ENCODE results near the gene RHOJ.

The RHOJ gene

GRCh38 chr14:63180011-63180410 lies 24.2 kb upstream of the RHOJ start:
- H3K36me3 ChIP-seq (ENCODE audit: insufficient read depth, low read length): no peaks in the 10 kb centered on the region
- H3K9me3 ChIP-seq (replicated peaks; ENCODE audit: low read length): no peaks in the 10 kb centered on the region
- H3K4me1 ChIP-seq (ENCODE audit: control insufficient read depth, insufficient read depth, low read length): no peaks in the 10 kb centered on the region
- no peak overlapping the region for H3K4me3 ChIP-seq (ENCODE audit: low read length)
- no peak overlapping the region for H3K4me2 ChIP-seq (ENCODE audit: low read length)
- H3K9ac ChIP-seq (ENCODE audit: low read depth, low read length): no peak overlapping the region
- H3K27me3 ChIP-seq (ENCODE audit: control insufficient read depth, insufficient read depth, low read length): peaks cover 20% of the 10 kb centered on the region

DNA sequence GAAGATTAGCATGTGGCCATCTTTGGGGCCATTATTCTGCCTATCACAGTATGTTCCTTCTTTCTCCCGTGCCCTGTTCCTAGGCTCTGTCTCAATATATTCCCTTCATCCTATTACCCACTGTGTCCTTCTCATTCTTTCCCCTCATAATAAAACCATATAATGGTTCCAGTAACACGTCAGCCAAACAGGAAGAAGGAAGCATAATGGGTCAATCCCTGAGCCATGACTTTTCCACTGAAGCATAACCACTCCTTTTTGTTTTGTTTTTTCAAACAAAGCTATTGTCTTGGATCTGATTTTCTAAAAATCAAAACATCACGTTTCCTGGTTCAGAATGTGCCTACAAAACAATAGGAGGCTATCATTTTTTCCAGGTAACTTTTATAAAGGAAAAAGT lies 21.3 kb upstream of the RHOJ start:
- H3K4me1 ChIP-seq (ENCODE audit: control insufficient read depth, insufficient read depth, low read length): peaks cover 12% of the 10 kb centered on the region
- no peaks in the 10 kb centered on the region for H3K27me3 ChIP-seq (ENCODE audit: control insufficient read depth, insufficient read depth, low read length)
- no peaks in the 10 kb centered on the region for H3K36me3 ChIP-seq (ENCODE audit: insufficient read depth, low read length)
- no peak overlapping the region for H3K4me2 ChIP-seq (ENCODE audit: low read length)
- H3K9ac ChIP-seq (ENCODE audit: low read depth, low read length): no peak overlapping the region
- no peak overlapping the region for H3K4me3 ChIP-seq (ENCODE audit: low read length)
- no peaks in the 10 kb centered on the region for H3K9me3 ChIP-seq (replicated peaks; ENCODE audit: low read length)

DNA sequence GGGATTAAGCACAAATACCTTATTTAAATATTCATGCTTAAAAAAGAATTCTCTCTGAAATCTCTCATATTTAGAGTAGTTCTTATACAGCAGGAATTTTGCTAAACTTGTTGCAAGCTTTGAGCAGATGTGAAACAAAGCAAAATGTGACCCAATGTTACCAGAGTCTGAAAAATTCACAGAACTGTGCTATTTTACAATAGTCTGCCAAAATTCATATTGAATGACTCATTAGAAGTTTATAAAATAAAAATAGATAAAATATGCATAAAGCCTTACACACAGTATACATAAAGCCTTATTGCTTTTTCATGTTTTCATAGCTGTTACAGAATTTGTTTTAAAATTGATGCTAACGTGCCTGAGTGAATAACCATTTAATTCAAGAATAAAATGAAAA lies 17.8 kb upstream of the RHOJ start:
- peaks cover 12% of the 10 kb centered on the region for H3K4me1 ChIP-seq (ENCODE audit: control insufficient read depth, insufficient read depth, low read length)
- no peak overlapping the region for H3K4me3 ChIP-seq (ENCODE audit: low read length)
- no peak overlapping the region for H3K4me2 ChIP-seq (ENCODE audit: low read length)
- H3K9me3 ChIP-seq (replicated peaks; ENCODE audit: low read length): no peaks in the 10 kb centered on the region
- no peaks in the 10 kb centered on the region for H3K27me3 ChIP-seq (ENCODE audit: control insufficient read depth, insufficient read depth, low read length)
- H3K36me3 ChIP-seq (ENCODE audit: insufficient read depth, low read length): no peaks in the 10 kb centered on the region
- no peak overlapping the region for H3K9ac ChIP-seq (ENCODE audit: low read depth, low read length)

DNA sequence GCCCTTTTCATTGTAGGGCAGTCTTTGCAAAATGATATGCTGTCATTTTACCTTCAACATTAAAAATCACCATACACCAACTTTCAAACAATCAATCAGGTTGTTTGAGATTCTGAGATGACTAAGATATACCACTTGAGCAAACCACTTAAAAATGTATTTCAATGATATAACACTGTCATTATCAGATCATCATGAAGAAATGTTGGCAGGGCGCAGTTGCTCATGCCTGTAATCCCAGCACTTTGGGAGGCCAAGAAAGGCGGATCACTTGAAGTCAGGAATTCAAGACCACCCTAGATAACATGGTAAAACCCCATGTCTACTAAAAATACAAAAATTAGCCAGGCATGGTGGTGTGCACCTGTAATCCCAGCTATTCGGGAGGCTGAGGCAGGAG lies 13.0 kb upstream of the RHOJ start:
- H3K9me3 ChIP-seq (replicated peaks; ENCODE audit: low read length): no peaks in the 10 kb centered on the region
- H3K27me3 ChIP-seq (ENCODE audit: control insufficient read depth, insufficient read depth, low read length): no peaks in the 10 kb centered on the region
- H3K36me3 ChIP-seq (ENCODE audit: insufficient read depth, low read length): no peaks in the 10 kb centered on the region
- no peak overlapping the region for H3K4me2 ChIP-seq (ENCODE audit: low read length)
- peaks cover 9% of the 10 kb centered on the region for H3K4me1 ChIP-seq (ENCODE audit: control insufficient read depth, insufficient read depth, low read length)
- H3K9ac ChIP-seq (ENCODE audit: low read depth, low read length): no peak overlapping the region
- no peak overlapping the region for H3K4me3 ChIP-seq (ENCODE audit: low read length)

DNA sequence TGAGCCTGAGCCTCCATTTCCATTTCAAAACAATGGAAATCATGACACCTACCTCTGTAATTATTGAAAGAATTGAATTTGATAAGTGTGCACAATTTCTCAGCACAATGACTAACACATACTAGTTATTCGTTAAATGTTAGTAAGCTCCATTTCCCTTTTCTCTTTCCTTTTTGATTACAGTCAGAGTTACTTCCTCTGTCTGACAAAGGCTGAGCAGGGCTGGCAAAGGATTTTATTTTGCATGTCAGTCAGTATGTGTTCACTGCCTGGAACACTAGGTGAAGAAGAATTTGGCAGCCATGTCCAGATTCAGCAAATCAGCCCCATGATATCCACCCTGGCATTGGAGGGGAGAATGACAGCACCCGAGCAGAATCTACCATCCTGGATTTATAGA lies 12.2 kb upstream of the RHOJ start:
- H3K4me1 ChIP-seq (ENCODE audit: control insufficient read depth, insufficient read depth, low read length): peaks cover 2% of the 10 kb centered on the region
- no peak overlapping the region for H3K4me2 ChIP-seq (ENCODE audit: low read length)
- H3K4me3 ChIP-seq (ENCODE audit: low read length): no peak overlapping the region
- H3K9me3 ChIP-seq (replicated peaks; ENCODE audit: low read length): no peaks in the 10 kb centered on the region
- H3K36me3 ChIP-seq (ENCODE audit: insufficient read depth, low read length): no peaks in the 10 kb centered on the region
- H3K27me3 ChIP-seq (ENCODE audit: control insufficient read depth, insufficient read depth, low read length): no peaks in the 10 kb centered on the region
- H3K9ac ChIP-seq (ENCODE audit: low read depth, low read length): no peak overlapping the region

GRCh38 chr14:63193236-63193635 lies 11.0 kb upstream of the RHOJ start:
- no peak overlapping the region for H3K4me3 ChIP-seq (ENCODE audit: low read length)
- H3K9ac ChIP-seq (ENCODE audit: low read depth, low read length): no peak overlapping the region
- H3K36me3 ChIP-seq (ENCODE audit: insufficient read depth, low read length): no peaks in the 10 kb centered on the region
- H3K9me3 ChIP-seq (replicated peaks; ENCODE audit: low read length): no peaks in the 10 kb centered on the region
- no peaks in the 10 kb centered on the region for H3K27me3 ChIP-seq (ENCODE audit: control insufficient read depth, insufficient read depth, low read length)
- no peak overlapping the region for H3K4me2 ChIP-seq (ENCODE audit: low read length)
- no peaks in the 10 kb centered on the region for H3K4me1 ChIP-seq (ENCODE audit: control insufficient read depth, insufficient read depth, low read length)

DNA sequence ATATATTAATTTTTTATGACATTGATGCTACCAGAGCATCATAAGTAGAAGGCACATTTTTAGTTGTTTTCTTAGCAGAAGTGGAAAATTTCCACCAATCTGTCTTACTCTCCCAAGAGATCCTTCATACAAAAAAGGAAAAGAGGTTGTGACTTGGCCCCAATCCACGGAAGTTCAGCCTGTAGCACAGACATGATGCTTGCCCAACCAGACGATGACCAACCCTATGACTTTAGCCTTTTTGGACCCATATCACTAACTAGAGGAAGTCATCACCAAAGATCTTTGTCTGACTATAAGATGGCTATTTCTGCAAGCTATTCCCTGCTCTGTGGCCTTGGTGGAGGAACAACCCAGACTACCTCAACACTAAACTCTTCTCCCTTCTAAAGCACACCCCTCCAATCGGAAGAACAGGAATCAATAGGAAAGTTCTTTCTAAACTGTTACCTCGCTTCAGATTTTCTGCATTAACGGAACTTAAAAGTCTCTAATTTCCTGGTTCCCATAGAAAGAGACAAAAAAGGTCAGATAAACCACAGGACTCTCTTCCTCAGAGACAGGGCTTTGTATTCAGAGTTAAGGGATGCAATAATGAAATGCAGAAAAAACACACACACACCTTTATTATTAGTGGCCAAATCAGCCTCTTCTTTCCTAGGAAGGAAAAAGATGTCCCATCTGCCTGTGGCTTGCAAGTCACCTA lies 4.1 kb upstream of the RHOJ start:
- Histone ChIP-seq H3K4me3 (ENCODE audit: low read length) (no peak overlapping the region), H3K27me3 (ENCODE audit: control insufficient read depth, insufficient read depth, low read length) (no peaks in the 10 kb centered on the region)

DNA sequence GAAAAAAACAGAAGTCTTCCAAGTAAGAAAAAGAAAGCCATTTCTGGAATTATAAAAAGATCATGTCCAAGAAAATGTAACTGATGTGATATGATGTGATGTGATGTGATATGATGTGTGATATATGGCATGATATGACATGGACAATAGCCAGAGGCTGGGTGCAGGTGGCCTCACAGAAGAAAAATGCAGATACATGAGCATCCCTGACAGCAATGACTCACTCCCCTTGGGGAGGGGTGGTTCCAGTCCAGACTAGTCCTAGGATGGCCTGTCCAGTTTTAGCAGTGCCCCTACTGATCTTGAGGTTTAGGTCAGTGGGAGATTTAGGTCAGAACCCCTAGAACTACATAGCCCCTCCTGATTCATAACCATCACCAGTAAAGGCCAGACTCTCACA lies 3.5 kb upstream of the RHOJ start:
- no peaks in the 10 kb centered on the region for H3K27me3 ChIP-seq (ENCODE audit: control insufficient read depth, insufficient read depth, low read length)
- H3K9me3 ChIP-seq (replicated peaks; ENCODE audit: low read length): no peaks in the 10 kb centered on the region
- H3K4me1 ChIP-seq (ENCODE audit: control insufficient read depth, insufficient read depth, low read length): peaks cover 18% of the 10 kb centered on the region
- no peak overlapping the region for H3K4me2 ChIP-seq (ENCODE audit: low read length)
- no peaks in the 10 kb centered on the region for H3K36me3 ChIP-seq (ENCODE audit: insufficient read depth, low read length)
- no peak overlapping the region for H3K4me3 ChIP-seq (ENCODE audit: low read length)
- no peak overlapping the region for H3K9ac ChIP-seq (ENCODE audit: low read depth, low read length)

More for the DNA sequence above, 4.1 kb upstream of the RHOJ start:
- H3K4me1 ChIP-seq (ENCODE audit: control insufficient read depth, insufficient read depth, low read length): peaks cover 18% of the 10 kb centered on the region
- H3K9me3 ChIP-seq (replicated peaks; ENCODE audit: low read length): no peaks in the 10 kb centered on the region
- H3K9ac ChIP-seq (ENCODE audit: low read depth, low read length): no peak overlapping the region
- no peaks in the 10 kb centered on the region for H3K36me3 ChIP-seq (ENCODE audit: insufficient read depth, low read length)
- no peak overlapping the region for H3K4me2 ChIP-seq (ENCODE audit: low read length)

GRCh38 chr14:63203015-63203414 lies 1.2 kb upstream of the RHOJ start:
- Histone ChIP-seq H3K4me1 (ENCODE audit: control insufficient read depth, insufficient read depth, low read length) (peaks cover 18% of the 10 kb centered on the region), H3K9me3 (replicated peaks; ENCODE audit: low read length) (no peaks in the 10 kb centered on the region), H3K4me3 (ENCODE audit: low read length) (no peak overlapping the region), H3K9ac (ENCODE audit: low read depth, low read length) (no peak overlapping the region), H3K36me3 (ENCODE audit: insufficient read depth, low read length) (no peaks in the 10 kb centered on the region), H3K27me3 (ENCODE audit: control insufficient read depth, insufficient read depth, low read length) (no peaks in the 10 kb centered on the region), H3K4me2 (ENCODE audit: low read length) (peak overlapping the region; percentile 83)

GRCh38 chr14:63203618-63204406 lies 431 bp upstream of the RHOJ start:
- Histone ChIP-seq H3K4me2 (ENCODE audit: low read length) (peak overlapping the region; percentile 83), H3K4me3 (ENCODE audit: low read length) (peak overlapping the region; percentile 54), H3K9me3 (replicated peaks; ENCODE audit: low read length) (no peaks in the 10 kb centered on the region), H3K4me1 (ENCODE audit: control insufficient read depth, insufficient read depth, low read length) (peaks cover 18% of the 10 kb centered on the region), H3K36me3 (ENCODE audit: insufficient read depth, low read length) (no peaks in the 10 kb centered on the region), H3K27me3 (ENCODE audit: control insufficient read depth, insufficient read depth, low read length) (peaks cover 2% of the 10 kb centered on the region), H3K9ac (ENCODE audit: low read depth, low read length) (peak overlapping the region; percentile 66)

- Histone ChIP-seq H3K9me3 (replicated peaks; ENCODE audit: low read length) (no peaks in the 10 kb centered on the region), H3K9ac (ENCODE audit: low read depth, low read length) (no peak overlapping the region), H3K27me3 (ENCODE audit: control insufficient read depth, insufficient read depth, low read length) (peaks cover 2% of the 10 kb centered on the region), H3K4me1 (ENCODE audit: control insufficient read depth, insufficient read depth, low read length) (peaks cover 18% of the 10 kb centered on the region), H3K4me3 (ENCODE audit: low read length) (peak overlapping the region; percentile 54), H3K4me2 (ENCODE audit: low read length) (peak overlapping the region; percentile 83), H3K36me3 (ENCODE audit: insufficient read depth, low read length) (no peaks in the 10 kb centered on the region)
These were observed 867 bp downstream of the RHOJ start for GRCh38 chr14:63205044-63205575.

All from skeletal muscle satellite cell (primary cell).